SK-N-SH treated with all-trans-retinoic acid at 6 μM for 48 hours (cell line): ENCODE measurements around the gene NFIX.

Source experiments
- OSR1 ChIP-seq: fragments of 250-450 bp; sonication (Bioruptor Pico); IDR thresholded peaks from 2 replicates; pipeline ENCODE4 v1.8.0; 2022; ENCODE audit warnings: moderate library complexity, mild to moderate bottlenecking, inconsistent platforms
- ZFP30 ChIP-seq: fragments of 450-650 bp; formaldehyde crosslinking; IDR thresholded peaks from 2 replicates; pipeline ENCODE4 v1.5.0; 2022; ENCODE audit warnings: mild to moderate bottlenecking, moderate library complexity
- ZNF70 ChIP-seq: fragments of 450-650 bp; formaldehyde crosslinking; IDR thresholded peaks from 2 replicates; pipeline ENCODE4 v1.5.0; 2020; ENCODE audit warnings: mild to moderate bottlenecking, moderate library complexity

- TF ChIP-seq OSR1 (CRISPR knock-in tag) (no peak), ZFP30 (no peak), ZNF70 (CRISPR knock-in tag) (no peak)
Measured at GRCh38 chr19:13027557-13027956, 32.3 kb downstream of the NFIX start.
